GM18505 (cell line): Measurements from ENCODE around the gene BRAF.
"Not testable (repeated sequence)": the region's sequence is repeated elsewhere in the genome, so short reads cannot be mapped to it uniquely, and the experiment has no call there.

ENCODE experiments used
- ATAC-seq: cut with Tn5 transposase; IDR thresholded peaks from one replicate; pipeline ENCODE4 v1.9.1; 2021; ENCODE audit not compliant: unreplicated experiment
- POLR2A ChIP-seq: IDR thresholded peaks from 4 replicates; pipeline ENCODE4 v1.6.1; 2011; ENCODE audit warnings: borderline replicate concordance; ENCODE audit not compliant: insufficient read depth, insufficient read length; ENCODE audit errors: extremely low read depth

Gene BRAF

DNA sequence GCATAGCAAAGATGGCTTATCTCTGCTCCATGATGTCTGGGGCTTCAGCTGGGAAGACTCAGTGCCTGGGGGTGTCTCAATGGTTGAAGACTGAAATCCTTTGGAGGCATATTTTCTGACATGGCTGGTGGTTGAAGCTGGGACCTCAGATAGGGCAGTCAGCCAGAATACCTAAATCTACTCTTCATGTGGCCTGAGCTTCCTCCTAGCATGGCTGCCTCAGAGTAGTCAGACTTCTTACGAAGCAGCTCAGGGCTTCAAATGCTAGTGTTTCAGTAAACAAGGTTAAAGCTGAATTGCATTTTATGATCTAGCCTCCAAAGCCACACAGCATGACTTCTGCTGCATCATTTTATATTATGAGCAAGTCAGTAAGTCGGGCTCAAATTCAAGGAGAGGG lies 2.6 kb upstream of the BRAF start:
- ATAC-seq: no peak
- TF ChIP-seq POLR2A: no peak

DNA sequence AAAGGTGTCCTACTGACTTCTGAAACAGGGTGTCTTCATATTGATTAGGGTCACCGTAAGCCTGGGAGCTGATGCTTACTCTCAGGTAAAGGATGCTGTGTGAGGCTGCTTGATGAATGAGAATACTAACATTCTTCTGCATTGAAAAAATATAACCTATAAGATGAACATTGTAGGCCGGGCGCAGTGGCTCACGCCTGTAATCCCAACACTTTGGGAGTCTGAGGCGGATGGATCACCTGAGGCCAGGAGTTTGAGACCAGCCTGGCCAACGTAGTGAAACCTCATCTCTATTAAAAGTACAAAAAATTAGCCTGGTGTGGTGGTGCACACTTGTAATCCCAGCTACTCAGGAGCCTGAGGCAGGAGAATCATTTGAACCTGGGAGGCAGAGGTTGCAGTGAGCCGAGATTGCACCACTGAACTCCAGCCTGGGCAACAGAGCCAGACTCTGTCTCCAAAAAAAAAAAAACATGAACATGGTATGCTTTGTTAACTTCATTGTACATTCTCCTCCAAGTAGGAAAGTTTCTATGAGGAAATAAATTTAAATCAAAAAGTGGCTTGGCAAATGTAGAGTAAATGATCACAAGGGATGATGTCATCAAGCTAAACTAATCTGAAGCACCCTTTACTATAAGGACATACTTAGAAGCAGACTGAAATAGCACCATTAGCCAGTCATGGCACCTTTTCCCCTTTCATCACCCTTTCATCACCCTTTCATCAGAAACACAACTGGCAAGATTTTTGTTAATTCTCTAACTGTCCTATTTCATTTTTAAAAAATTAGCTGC lies 1.5 kb upstream of the BRAF start:
- TF ChIP-seq POLR2A: no peak
- ATAC-seq: no peak

- TF ChIP-seq POLR2A: peak; percentile 42
- ATAC-seq: peak; percentile 86
These were observed 509 bp downstream of the BRAF start for GRCh38 chr7:140924019-140924820.

DNA sequence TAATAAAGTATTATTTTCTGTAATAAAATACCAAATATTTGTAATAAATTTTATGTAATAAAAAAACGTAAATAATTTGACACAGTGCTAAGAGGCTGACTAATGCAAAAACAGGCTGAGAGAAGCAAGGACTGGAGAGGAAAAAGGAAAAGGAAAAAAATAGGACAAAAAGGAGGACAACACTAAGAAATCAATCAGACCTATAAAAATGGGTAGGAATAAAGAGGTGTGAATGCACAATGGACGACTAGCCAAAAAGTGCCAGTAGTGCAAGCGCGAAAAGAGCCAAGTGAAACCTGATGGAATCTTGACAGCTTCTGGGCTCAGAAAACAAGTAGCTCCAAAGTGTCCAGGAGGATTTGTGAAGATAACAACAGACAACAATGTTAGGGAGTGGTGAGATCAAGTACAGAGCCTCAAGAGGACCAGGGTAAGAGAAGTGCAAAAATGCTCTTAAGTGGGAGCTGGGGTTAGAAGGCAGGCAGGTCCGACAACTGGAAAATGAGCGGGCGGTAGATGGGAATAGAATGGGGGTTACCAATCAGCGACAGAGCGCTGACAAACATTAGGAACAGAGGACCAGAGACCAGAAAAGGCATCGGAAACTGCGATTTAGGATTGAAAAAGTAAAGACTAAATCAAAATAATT lies 1.2 kb downstream of the BRAF start:
- ATAC-seq: no peak
- no peak for TF ChIP-seq POLR2A

DNA sequence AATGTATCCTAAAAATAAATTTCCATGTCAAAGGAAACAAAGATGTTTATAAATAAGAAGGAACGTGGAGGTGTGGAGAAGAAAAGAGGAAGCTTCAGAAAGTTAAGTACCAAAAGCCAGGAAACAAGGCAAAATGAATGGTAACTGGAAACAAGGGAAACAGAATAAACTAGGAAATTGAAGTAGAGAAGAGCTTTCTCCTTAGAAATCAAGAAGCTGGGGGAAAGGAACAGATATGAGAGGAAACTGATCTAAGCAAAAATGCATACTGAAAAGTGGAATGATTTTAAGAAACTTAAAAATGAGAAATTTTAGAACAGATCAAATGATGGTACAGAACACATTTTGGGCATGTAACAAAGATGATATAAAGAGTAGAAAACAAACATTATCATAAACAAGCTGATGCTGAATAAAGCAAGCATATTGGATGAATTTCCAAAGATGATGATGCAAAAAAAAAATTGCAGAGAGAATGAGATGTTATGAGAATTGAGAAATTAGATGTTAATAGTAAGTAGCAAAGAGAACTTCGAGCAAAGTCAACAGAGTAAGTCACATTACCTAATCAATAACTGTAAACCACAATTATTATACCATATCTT lies 1.9 kb downstream of the BRAF start:
- no peak for ATAC-seq
- no peak for TF ChIP-seq POLR2A

GRCh38 chr7:140920745-140921144 lies 4.0 kb downstream of the BRAF start:
- no peak for TF ChIP-seq POLR2A

DNA sequence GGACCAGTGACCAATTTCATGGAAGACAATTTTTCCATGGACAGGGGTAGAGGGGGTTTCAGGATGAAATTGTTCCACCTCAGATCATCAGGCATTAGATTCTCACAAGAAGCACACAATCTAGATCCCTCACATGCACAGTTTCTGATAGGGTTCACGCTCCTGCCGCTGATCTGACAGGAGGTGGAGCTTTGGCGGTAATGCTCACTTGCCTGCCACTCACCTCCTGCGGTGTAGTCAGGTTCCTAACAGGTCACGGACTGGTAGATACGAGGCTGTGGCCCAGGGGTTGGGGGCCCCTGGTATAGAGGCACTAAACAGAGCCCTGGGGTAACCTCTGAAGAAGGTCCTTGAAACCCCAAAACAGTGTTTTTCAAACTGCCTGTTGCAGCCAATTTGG lies 6.5 kb downstream of the BRAF start:
- ATAC-seq: no peak
- TF ChIP-seq POLR2A: no peak

More at GRCh38 chr7:140920745-140921144, 4.0 kb downstream of the BRAF start:
- no peak for ATAC-seq

DNA sequence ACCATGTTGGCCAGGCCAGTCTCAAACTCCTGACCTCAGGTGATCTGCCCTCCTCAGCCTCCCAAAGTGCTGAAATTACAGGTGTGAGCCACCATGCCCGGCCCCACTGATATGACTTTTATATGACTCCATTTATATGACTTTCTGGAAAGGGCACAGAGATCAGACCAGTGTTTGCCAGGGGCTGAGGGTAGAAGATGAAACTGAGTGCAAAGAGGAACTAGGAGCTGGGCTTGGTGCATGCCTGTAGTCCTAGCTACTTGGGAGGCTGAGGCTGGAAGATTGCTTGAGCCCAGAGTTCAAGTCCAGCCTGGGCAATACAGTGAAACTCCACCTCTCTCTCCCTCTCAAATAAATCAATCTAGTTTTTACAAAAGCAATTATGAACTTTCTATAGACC lies 7.5 kb downstream of the BRAF start:
- no peak for TF ChIP-seq POLR2A

DNA sequence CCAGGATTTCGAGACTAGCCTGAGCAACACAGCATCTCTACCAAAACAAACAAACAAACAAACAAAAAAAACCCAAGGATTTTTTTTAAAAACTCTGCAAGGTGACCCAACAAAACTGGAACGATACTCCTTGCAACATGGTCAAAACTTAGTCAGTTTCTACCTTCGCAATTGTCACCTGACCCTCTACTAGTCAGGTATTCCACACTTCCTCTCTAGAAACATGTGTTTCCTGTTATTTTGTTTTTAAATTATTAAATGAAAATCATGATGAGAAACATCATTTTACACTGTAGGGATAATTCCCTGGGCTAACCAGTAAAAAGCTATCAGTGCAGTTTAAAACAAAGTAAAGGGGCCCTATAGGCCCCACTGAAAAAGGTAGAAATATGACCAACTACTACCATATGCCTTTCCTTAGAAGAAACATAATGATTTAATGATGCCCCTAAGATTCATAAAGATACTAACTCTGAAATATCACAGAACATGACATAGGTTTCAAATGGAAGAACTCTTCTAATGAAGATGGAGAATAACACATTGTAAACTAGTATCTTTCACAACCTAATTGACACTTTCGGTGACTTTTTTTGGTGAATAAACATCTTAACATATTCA lies 8.7 kb downstream of the BRAF start:
- no peak for ATAC-seq
- TF ChIP-seq POLR2A: no peak

More for the DNA sequence above, 7.5 kb downstream of the BRAF start:
- no peak for ATAC-seq

DNA sequence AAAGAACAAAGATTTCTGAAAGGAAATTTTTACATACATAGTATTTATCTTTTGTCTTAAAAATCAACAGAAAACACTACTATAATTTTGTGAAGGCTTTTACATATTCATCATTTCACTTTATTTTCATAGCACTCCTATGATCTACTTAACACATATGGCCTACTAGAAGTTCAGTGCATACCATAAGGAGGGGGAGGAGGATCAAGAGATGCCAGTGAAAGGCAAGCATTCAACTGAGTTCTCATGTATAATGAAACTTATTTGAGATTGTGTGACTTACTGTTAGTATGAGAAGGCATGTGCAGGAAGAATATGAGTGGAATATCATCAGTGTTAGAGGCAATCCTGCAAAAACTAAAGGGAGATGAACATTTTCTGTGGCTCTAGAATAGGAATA lies 10.6 kb downstream of the BRAF start:
- TF ChIP-seq POLR2A: no peak
- no peak for ATAC-seq

DNA sequence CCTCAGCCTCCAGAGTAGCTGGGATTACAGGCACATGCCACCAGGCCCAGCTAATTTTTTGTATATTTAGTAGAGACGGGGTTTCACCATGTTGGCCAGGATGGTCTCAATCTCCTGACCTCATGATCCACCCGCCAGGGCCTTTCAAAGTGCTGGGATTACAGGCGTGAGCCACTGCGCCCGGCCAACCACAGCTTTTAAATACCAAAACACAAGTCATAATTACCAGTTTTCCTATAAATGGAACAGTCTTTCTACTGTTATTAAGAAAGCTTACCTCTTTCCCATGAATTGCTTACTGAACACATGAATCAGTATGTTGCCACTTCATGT lies 11.2 kb downstream of the BRAF start:
- ATAC-seq: not testable (repeated sequence)

GRCh38 chr7:140911746-140912145 lies 13.0 kb downstream of the BRAF start:
- ATAC-seq: no peak
- TF ChIP-seq POLR2A: no peak
